Frontal cortex (tissue), 4 donors: ENCODE results near the gene GON7. TPM values are rescaled to one million over a fixed set of nuclear protein-coding genes. Genes with fewer than 3 reads are reported as not detected.
"Not testable (repeated sequence)": the region's sequence is repeated elsewhere in the genome, so short reads cannot be mapped to it uniquely, and the experiment has no call there.

Experiments
- DNase-seq, 2 donors: peaks; one replicate each; pipeline ENCODE4 v3.0.0; 2012; ENCODE audit warnings: low spot score in 2 of 2
- FAIRE-seq: peaks from 2 replicates; lab custom pipeline; 2012; peaks lifted over from hg19 to GRCh38; lab: Jason Lieb, UNC
- total RNA-seq: library from RNA; depleted of rRNA; stranded (reverse); fragments of >200 nt; gene quantifications from one replicate; pipeline ENCODE4 v1.2.3, GENCODE V29; 2014
- donor health status: control.
- donor health status: control.
- donor health status: control.

Gene GON7
- total RNA-seq, 1 donor from 2014 or later, result 12.2 TPM

DNA sequence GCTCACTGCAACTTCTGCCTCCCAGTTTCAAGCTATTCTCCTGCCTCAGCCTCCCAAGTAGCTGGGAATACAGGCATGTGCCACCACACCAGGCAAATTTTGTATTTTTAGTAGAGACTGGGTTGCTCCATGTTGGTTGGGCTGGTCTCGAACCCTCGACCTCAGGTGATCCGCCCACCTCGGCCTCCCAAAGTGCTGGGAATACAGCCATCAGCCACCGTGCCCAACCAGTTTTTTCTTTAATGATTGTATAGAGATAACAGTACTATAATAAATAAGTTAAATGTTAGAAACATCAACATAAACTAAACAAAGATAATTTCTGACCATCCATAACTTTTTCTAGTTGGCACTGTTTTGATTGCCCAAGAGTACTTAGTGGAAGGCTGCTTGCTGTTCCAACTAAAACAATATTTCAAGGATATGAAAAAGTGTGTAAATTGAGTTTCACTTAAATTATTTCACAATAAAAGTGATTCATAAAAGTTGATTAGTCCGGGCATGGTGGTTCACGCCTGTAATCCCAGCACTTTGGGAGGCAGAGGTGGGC is 5.6 kb downstream of the GON7 start:
- DNase-seq (no peak), FAIRE-seq (no peak)

DNA sequence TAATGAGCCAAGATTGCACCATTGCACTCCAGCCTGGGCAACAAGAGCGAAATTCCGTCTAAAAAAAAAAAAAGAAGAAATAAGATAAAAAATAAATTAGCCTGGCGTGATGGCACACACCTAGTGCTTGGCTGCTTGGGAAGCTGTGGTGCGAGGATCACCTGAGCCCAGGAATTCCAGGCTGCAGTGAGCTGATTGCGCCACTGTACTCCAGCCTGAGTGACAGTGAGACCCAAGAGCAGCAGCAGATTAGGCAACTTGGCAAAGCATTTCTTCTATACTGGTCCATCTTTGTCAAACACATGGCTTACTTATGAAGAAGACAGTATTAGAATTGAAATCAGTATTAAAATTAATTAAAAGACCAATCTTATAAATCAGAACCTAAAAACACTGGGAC is 6.3 kb downstream of the GON7 start:
- FAIRE-seq (no peak), DNase-seq (no peak)

DNA sequence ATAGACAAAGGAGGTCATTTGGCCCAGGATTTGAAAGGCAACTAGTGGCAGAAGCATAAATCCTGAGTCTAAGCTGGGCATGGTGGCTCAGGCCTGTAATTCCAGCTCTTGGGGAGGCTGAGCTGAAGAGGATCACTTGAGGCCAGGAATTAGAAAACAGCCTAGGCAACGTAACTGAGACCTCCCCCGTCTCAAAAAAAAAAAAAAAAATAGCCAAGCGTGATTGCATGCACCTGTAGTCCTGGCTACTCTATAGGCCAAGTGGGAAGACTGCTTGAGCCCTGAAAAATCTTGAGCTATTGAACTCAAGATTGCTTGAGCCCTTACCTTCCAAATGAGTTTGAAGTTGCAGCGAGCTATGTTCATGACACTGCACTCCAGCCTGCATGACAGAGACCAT is 7.8 kb downstream of the GON7 start:
- FAIRE-seq (no peak), DNase-seq (no peak)

DNA sequence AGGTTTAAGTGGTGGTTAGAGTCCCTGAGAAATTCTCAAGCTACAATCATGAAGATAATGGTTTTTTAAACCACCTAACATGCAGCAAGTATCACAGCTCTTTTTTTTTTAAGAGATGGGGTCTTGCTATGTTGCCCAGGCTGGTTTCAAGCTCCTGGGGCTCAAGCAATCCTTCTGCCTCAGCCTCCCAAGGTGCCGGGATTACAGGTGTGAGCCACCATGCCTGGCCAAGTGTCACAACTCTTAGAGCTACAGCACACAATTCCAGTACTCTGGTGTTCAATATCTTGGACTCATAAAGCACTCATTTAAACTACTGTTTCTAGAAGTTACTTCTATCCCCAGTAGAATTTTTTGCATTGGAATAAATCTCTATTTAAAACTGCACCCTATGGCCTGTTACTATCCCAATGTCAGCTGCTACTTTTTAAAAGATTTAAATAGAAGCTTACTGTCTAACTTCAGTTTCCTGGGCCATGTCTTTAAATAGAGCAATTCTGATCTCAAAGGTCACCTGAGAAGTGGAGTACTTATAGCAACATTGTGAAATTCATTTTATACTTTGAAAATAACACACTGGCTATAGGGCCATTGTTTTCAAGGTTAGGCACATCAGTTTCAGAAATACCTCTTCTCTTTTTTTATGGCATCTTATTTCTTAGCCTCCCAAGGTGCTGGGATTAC is 11.4 kb downstream of the GON7 start:
- DNase-seq, result no peak
- no peak for FAIRE-seq

DNA sequence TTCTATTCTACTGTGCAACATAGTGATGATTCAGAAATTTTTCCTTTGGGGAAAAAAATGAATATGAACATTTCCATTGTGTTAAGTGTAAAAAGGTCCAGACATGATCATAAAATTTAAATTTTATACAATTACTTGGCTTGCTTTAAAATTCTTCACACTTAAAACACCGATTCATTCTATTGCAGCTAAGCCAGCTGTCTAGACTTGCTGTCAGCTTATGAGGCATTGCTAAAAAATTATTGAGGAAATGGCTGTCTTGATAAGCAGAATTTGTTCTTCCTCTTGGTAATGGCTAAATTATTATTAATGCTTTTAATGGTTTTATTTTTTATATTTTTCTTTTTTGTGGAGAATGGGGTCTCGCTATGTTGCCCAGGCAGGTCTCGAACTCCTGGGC is 19.9 kb downstream of the GON7 start:
- FAIRE-seq, result no peak

DNA sequence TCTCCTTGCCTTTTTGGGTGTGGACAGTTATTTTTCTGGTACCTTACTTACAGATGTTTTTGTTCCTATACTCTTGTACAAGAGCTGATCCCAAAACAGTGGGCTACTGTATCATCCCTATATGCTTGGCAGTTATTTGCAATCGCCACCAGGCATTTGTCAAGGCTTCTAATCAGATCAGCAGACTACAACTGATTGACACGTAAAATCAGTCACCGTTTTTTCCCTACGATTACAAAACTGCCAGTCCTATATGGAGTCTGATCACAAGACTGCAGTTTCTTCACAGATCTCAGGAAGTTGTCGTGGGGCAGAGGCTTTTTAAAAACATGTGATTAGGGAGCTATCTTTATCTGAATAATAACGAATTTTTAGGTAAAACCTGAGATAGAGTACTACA is 20.4 kb downstream of the GON7 start:
- FAIRE-seq, result no peak
- DNase-seq, result no peak

More for the DNA sequence above, 19.9 kb downstream of the GON7 start:
- DNase-seq, result no peak

DNA sequence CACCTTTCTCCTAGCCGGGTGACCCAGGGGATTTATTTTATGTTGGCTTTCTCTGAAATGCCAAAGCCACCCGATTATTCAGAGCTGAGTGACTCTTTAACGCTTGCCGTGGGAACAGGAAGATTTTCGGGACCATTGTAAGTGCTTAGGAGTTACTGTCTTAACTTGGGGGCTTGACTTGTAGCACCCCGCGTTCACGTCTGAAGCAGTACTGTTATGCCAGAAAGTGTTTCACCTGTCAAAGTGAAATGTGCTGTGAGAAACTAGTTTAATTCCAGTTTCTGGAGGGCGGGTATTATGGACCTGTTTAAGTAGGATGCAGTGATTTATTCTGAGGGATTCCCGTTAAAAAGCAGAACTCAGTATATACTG is 21.5 kb downstream of the GON7 start:
- DNase-seq, result no peak

DNA sequence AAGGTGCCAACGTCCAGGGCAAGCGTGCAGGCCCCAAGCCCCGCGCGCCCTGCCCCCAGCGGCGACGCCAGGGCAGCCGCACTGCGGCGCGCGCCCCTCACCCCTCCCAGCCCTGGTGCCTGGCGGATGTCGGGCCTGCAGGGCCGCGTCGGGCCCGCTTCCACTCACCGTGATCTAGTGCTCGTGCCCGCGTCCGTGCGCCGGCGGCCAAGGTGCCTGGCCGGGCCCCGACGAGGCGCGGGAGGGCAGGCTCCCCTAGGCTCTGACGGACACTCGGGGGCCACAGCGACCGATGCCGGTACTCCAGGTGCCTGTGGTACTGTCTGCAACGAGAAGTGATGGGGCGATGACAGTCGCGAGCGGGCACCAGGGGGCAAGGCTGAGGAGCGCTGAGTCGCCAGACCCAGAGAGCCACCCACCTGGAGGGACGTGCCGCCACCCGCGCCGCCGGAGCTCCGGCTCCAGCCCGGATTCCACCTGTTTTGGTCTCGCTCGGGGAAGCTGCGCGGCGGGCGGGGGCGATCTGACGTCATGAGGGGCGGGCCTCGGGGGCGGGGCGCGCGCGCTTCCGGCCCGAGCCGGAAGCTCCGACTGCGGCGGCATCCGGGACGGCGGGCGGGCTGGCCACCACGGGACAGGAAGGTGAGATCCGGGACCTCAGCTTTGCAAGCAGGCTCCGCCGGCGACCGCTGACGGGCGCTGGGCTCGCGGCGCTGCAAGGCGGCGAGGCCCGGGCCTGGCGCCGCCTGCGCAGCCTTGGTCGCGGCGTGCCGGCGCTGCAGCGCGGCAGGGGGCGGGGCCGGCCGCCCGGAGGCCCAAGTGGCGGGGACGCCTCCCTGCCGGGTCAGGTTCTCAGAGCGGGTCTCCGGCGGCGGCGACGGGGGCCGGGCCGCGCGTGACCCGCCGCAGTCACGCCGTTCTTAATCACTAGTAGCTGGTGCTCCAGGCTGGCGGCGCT is 22.2 kb downstream of the GON7 start, which contains the start of the genes LYSET and MOAP1:
LYSET (plus strand) TSS at position 927 of the 958 bp plus-strand sequence. CDS start 89 bp downstream, outside the sequence.
MOAP1 (minus strand) TSS at position 507 of the 958 bp plus-strand sequence. CDS start 655 bp downstream, outside the sequence.
- FAIRE-seq, result no peak
- peak; percentile 95 to 97 for DNase-seq

More for the DNA sequence above, 21.5 kb downstream of the GON7 start:
- no peak for FAIRE-seq

DNA sequence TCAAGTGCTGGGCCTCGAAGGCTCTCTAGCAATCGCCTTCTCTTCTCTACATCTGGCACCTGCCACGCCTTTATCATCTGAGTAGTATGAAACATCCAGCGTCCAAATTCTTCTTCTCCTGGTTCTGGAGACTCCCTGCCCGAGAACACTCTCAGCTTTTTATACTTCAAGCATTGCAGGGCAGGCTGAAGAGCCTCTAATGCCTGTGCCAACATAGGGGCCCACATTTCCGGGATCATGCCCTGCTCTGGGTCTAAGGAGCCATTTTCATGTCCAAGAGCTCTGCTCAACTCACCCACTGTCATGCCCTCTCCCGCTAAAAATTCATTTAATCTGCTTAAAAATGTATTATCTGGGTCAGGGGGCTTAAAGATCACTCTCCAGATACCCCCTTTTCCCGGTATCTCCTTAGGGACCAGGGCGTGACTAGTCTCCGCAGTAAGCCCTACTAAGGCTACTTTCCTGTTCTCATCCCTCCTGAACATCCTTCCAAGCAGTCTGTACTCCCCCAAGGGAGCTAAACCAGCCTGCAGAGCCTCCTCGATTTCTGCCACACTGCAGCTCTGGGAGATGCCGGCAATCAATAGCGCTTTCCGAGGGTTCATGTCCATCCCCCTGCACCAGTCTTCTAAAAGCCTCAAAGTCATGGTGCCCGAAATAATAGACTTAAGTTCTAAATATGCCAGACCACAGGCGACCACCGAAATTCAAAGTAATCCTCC is 23.1 kb downstream of the GON7 start:
- no peak for DNase-seq
- FAIRE-seq, result no peak

DNA sequence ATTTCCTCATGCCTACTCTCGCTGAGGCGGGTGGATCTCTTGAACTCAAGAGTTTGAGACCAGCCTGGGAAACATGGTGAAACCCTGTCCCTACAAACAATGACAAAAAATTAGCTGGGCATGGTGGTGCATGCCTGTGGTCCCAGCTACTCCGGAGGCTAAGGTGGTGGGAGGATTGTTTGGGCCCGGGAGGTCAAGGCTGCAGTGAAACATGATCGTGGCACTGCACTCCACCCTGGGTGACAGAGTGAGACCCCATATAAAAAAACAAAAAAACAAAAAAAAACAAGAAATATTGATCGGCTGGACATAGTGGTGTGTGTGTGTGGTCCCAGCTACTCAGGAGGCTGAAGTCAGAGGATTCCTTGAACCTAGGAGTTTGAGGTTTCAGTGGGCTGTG is 31.4 kb downstream of the GON7 start:
- DNase-seq, result no peak
- no peak for FAIRE-seq

DNA sequence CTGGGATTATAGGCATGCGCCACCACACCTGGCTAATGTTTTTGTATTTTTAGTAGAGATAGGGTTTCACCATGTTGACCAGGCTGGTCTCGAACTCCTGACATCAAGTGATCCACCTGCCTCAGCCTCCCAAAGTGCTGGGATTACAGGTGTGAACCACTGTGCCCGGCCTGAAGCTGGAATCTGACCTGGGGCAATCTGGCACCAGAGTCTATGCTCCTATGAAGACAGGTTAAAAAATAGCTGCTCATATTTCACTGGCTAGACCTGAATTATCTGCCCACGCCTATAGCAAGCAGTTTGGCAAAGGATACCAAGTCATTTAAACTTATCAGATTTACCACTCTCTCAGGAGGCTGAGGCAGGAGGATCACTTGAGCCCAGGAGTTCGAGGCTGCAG is 32.1 kb downstream of the GON7 start:
- DNase-seq, result not testable (repeated sequence)

DNA sequence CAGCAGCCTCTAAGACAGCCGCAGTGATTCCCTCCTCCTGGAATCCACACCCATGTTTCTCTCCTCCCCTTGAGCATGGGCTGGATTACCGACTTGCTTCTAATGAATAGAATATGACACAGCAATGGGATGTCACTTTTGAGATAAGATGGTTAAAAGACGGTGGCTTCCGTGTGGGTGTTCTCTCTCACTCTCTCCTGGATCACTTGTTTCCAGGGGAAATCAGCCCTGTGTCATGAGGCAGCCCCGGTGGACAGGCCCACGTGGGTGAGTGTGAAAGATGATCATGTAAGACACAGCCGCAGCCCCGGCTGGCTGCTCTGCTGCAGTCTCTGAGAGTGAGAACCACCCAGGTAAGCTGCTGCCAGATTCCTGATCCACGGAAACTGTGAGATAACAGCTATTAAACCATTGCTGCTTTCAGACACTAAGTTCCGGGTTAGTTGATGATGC is 32.9 kb downstream of the GON7 start:
- DNase-seq (no peak), FAIRE-seq (no peak)

More for the DNA sequence above, 32.1 kb downstream of the GON7 start:
- not testable (repeated sequence) for FAIRE-seq

DNA sequence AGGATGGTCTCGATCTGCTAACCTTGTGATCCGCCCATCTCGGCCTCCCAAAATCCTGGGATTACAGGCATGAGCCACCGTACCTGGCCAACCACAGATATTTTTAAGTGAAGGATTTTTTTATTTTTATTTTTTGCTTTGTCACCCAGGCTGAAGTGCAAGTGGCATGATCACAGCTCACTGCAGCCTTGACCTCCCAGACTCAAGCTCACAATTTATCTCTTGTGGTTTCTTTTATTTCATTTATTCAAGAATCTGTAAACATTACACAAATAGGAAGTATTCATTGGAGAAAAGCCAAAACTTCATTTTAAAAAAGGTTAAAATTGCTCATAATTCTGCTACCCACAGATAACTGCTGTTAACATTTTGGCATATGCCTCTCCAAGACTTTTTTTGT is 35.5 kb downstream of the GON7 start:
- FAIRE-seq (no peak), DNase-seq (no peak)

DNA sequence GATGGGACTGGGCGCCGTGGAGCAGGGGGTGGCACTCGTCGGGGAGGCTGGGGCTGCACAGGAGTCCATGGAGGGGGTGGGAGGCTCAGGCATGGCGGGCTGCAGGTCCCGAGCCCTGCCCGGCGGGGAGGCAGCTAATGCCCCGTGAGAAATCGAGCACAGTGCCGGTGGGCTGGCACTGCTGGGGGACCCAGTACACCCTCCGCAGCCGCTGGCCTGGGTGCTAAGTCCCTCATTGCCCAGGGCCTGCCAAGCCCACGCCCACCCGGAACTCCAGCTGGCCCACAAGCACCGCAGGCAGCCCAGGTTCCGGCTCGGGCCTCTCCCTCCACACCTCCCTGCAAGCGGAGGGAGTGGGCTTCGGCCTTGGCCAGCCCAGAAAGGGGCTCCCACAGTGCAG is 36.7 kb downstream of the GON7 start:
- not testable (repeated sequence) for FAIRE-seq, DNase-seq

DNA sequence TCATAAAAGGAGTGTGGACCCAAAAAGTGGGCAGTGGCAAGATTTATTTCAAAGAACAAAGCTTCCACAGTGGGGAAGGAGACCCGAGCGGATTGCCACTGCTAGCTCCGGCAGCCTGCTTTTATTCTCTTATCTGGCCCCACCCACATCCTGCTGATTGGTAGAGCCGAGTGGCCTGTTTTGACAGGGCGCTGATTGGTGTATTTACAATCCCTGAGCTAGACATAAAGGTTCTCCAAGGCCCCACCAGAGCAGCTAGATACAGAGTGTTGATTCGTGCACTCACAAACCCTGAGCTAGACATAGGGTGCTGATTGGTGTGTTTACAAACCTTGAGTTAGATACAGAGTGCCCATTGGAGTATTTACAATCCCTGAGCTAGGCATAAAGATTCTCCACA is 37.2 kb downstream of the GON7 start:
- DNase-seq, FAIRE-seq: not testable (repeated sequence)

DNA sequence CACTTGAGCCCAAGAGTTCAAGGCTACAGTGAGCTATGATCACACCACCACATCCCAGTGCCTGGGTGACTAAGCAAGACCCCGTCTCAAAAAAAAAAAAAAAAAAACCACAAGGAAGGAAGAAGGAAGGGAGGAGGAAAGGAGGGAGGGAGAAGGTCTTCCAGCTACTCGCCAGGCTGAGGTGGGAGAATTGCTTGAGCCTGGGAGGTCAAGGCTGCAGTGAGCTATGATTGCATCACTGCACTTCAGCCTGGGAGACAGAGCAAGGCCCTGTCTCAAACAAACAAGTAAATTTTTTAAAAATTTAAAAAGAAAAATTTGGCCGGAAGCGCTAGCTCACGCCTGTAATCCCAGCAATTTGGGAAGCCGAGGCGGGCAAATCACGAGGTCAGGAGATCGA is 38.3 kb downstream of the GON7 start:
- not testable (repeated sequence) for DNase-seq, FAIRE-seq

DNA sequence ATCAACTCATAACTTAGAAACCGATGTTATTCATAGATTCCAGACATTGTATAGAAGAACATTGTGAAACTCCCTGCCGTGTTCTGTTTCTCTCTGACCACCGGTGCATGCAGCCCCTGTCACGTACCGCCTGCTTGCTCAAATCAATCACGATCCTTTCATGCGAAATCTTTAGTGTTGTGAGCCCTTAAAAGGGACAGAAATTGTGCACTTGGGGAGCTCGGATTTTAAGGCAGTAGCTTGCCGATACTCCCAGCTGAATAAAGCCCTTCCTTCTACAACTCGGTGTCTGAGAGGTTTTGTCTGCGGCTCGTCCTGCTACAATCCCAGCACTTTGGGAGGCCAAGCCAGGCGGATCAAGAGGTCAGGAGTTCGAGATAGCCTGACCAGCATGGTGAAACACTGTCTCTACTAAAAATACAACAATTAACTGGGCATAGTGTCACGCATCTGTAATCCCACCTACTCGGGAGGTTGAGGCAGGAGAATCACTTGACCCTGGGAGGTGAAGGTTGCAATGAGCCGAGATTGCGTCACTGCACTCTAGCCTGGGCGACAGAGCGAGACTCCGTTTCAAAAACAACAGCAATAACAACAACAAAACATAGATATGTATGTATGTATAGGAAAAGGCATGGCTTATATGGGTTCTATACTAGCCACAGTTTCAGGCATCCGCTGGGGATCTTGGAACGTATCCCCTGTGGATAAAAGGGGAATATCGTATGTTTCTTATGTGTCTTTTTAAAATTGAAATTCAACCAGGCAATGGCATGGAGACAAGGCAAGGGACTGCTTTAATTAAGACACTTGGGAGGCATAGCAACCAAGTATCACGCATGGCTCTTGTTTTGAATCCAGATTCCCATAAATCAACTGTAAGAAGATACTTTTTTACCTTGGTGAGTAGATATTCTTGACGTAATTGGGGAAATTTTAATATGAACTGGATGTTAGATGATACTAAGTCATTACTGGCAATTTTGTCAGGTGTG is 41.3 kb downstream of the GON7 start:
- not testable (repeated sequence) for DNase-seq, FAIRE-seq

DNA sequence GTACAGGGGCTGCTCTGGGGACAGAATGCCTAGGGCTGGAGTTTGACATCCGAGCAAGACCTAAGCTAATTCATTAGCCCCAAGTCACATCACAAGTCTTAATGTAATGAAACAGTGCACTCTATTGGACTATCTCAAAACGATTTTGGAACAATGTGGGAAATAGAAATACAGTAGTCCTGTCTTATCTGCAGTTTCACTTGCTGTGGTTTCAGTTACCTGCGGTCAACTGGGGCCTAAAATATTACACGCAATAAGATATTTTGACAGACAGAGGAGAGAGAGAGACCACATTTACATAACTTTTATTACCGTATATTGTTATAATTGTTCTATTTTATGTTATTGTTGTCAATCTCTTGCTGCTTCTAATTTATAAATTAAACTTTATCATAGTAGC is 43.3 kb downstream of the GON7 start:
- DNase-seq, result no peak
- FAIRE-seq, result no peak
